Smooth muscle cell (in vitro differentiated cells): ENCODE measurements around the gene SSNA1. TPM values are rescaled to one million over a fixed set of nuclear protein-coding genes. Genes with fewer than 3 reads are reported as not detected.

Source experiments
- DNase-seq: peaks from one replicate; lab custom pipeline; 2025; ENCODE audit not compliant: unreplicated experiment; lab: John Stamatoyannopoulos, UW
- H2AFZ ChIP-seq: fragments of 200-600 bp; sonication (generic); 2 replicates; pipeline ENCODE4 v1.6.0; 2016; ENCODE audit warnings: antibody characterized with exemption, low read depth, mild to moderate bottlenecking
- H3F3A ChIP-seq: fragments of 200-600 bp; sonication (generic); 2 replicates; pipeline ENCODE4 v1.6.0; 2017; ENCODE audit warnings: antibody characterized with exemption, low read depth
- H3K27ac ChIP-seq: fragments of 200-600 bp; sonication (generic); 2 replicates; pipeline ENCODE4 v1.5.1; 2016; ENCODE audit warnings: low read depth, mild to moderate bottlenecking
- H3K27me3 ChIP-seq: fragments of 200-600 bp; sonication (generic); 2 replicates; pipeline ENCODE4 v1.6.1; 2016; ENCODE audit warnings: low read depth, mild to moderate bottlenecking
- H3K36me3 ChIP-seq: fragments of 200-600 bp; sonication (generic); 2 replicates; pipeline ENCODE4 v1.5.1; 2016; ENCODE audit warnings: low read depth
- H3K4me1 ChIP-seq: fragments of 200-600 bp; sonication (generic); 2 replicates; pipeline ENCODE4 v1.5.1; 2016; ENCODE audit warnings: low read depth
- H3K4me2 ChIP-seq: fragments of 200-600 bp; sonication (generic); 2 replicates; pipeline ENCODE4 v1.6.0; 2016; ENCODE audit warnings: mild to moderate bottlenecking
- H3K4me3 ChIP-seq: fragments of 200-600 bp; sonication (generic); 2 replicates; pipeline ENCODE4 v1.5.1; 2016; ENCODE audit warnings: mild to moderate bottlenecking
- H3K79me2 ChIP-seq: fragments of 200-600 bp; sonication (generic); 2 replicates; pipeline ENCODE4 v1.6.0; 2016; ENCODE audit warnings: low read depth, mild to moderate bottlenecking
- H3K9ac ChIP-seq: fragments of 200-600 bp; sonication (generic); 2 replicates; pipeline ENCODE4 v1.6.0; 2016; ENCODE audit warnings: low read depth
- H3K9me3 ChIP-seq: fragments of 200-600 bp; sonication (generic); replicated peaks from 2 replicates; pipeline ENCODE4 v1.5.1; 2016; ENCODE audit warnings: low read depth
- H4K20me1 ChIP-seq: fragments of 200-600 bp; sonication (generic); 2 replicates; pipeline ENCODE4 v1.6.0; 2016; ENCODE audit warnings: low read depth
- CTCF ChIP-seq: fragments of 200-600 bp; sonication (generic); IDR thresholded peaks from 2 replicates; pipeline ENCODE4 v1.5.1; 2017; ENCODE audit warnings: borderline replicate concordance, mild to moderate bottlenecking, antibody characterized with exemption; ENCODE audit not compliant: insufficient read depth, poor library complexity, severe bottlenecking
- WGBS: methylation state at CpG from one replicate; pipeline ENCODE4 v1.1.7; 2016; ENCODE audit warnings: low lambda C conversion rate; 5-methylcytosine and 5-hydroxymethylcytosine counted together
- polyA plus RNA-seq: library from polyadenylated mRNA; unstranded; fragments of >200 nt; fragmentation: Nextera tagmentation; extraction: Ambion mirVana; gene quantifications from 2 replicates; pipeline ENCODE4 v1.2.1, GENCODE V29; 2016
- total RNA-seq: library from RNA; depleted of rRNA; stranded (reverse); fragments of >200 nt; gene quantifications from 2 replicates; pipeline ENCODE4 v1.2.3, GENCODE V29; 2014

Gene SSNA1
- total and polyA plus RNA-seq, 2 experiments from 2014 or later, result 69.5 to 84.9 TPM

- Histone ChIP-seq H3K79me2 (peaks cover 9% of the 10 kb centered on the region), H3K4me1 (peaks cover 7% of the 10 kb centered on the region), H3K4me2 (no peak overlapping the region), H3K9me3 (no peaks in the 10 kb centered on the region), H2AFZ (no peak overlapping the region), H3K27me3 (no peaks in the 10 kb centered on the region), H3K36me3 (no peaks in the 10 kb centered on the region), H3K4me3 (no peak overlapping the region), H3K27ac (no peak overlapping the region), H4K20me1 (peaks cover 16% of the 10 kb centered on the region), H3F3A (no peaks in the 10 kb centered on the region), H3K9ac (no peak overlapping the region)
- no peak for TF ChIP-seq CTCF
- 91% methylated on average over 40 of the region's 40 CpGs for WGBS
- no peak for DNase-seq
Measured at GRCh38 chr9:137234055-137234697, 45.7 kb downstream of the SSNA1 start.

GRCh38 chr9:137234758-137235423, 46.4 kb downstream of the SSNA1 start:
- Histone ChIP-seq H3K4me1 (peaks cover 7% of the 10 kb centered on the region), H3K79me2 (peaks cover 15% of the 10 kb centered on the region), H3K9ac (no peak overlapping the region), H3F3A (no peaks in the 10 kb centered on the region), H3K27me3 (no peaks in the 10 kb centered on the region), H3K27ac (no peak overlapping the region), H3K4me2 (no peak overlapping the region), H3K4me3 (no peak overlapping the region), H3K36me3 (no peaks in the 10 kb centered on the region), H3K9me3 (no peaks in the 10 kb centered on the region), H4K20me1 (peaks cover 16% of the 10 kb centered on the region), H2AFZ (no peak overlapping the region)
- no peak for DNase-seq
- WGBS, result 83% methylated on average over 18 of the region's 18 CpGs
- no peak for TF ChIP-seq CTCF

GRCh38 chr9:137235424-137236237, 47.2 kb downstream of the SSNA1 start:
- H3K27me3 ChIP-seq, result no peaks in the 10 kb centered on the region
- H3F3A ChIP-seq, result peaks cover 5% of the 10 kb centered on the region
- H3K27ac ChIP-seq, result no peak overlapping the region
- H3K36me3 ChIP-seq, result no peaks in the 10 kb centered on the region
- H3K4me1 ChIP-seq, result peaks cover 7% of the 10 kb centered on the region
- no peak for DNase-seq
- peak overlapping the region; percentile 16 for H3K4me3 ChIP-seq
- peaks cover 15% of the 10 kb centered on the region for H3K79me2 ChIP-seq
- H3K4me2 ChIP-seq, result peak overlapping the region; percentile 64
- no peaks in the 10 kb centered on the region for H3K9me3 ChIP-seq
- H2AFZ ChIP-seq, result no peak overlapping the region
- no peak for TF ChIP-seq CTCF
- peaks cover 16% of the 10 kb centered on the region for H4K20me1 ChIP-seq
- 87% methylated on average over 35 of the region's 35 CpGs for WGBS
- no peak overlapping the region for H3K9ac ChIP-seq
